Mesenchymal stem cell (in vitro differentiated cells and primary cell): ENCODE data around the gene LSM11. TPM values are rescaled to one million over a fixed set of nuclear protein-coding genes. Genes with fewer than 3 reads are reported as not detected.
"Not testable (repeated sequence)": the region's sequence is repeated elsewhere in the genome, so short reads cannot be mapped to it uniquely, and the experiment has no call there.

Experiments
- DNase-seq: peaks from one replicate; pipeline ENCODE4 v3.0.0-alpha.2; 2013
- H2AFZ ChIP-seq: one replicate; pipeline ENCODE4 v1.6.1; 2013; ENCODE audit warnings: low read depth, mild to moderate bottlenecking, control low read depth, inconsistent platforms, low read length, moderate library complexity
- H2AK5ac ChIP-seq: 2 replicates; pipeline ENCODE4 v1.6.1; 2013; ENCODE audit warnings: low read length, moderate library complexity, mild to moderate bottlenecking, inconsistent platforms; ENCODE audit not compliant: severe bottlenecking
- H2BK120ac ChIP-seq: one replicate; pipeline ENCODE4 v1.6.1; 2013; ENCODE audit warnings: low read depth, mild to moderate bottlenecking, inconsistent platforms, low read length, moderate library complexity
- H2BK12ac ChIP-seq, 2 experiments: one replicate each; pipeline ENCODE4 v1.6.1; 2013; ENCODE audit warnings: inconsistent platforms in 2 of 2, low read length in 2 of 2, mild to moderate bottlenecking in 2 of 2, moderate library complexity in 2 of 2, control low read depth in 1 of 2
- H2BK15ac ChIP-seq: one replicate; pipeline ENCODE4 v1.6.1; 2013; ENCODE audit warnings: mild to moderate bottlenecking, low read depth, inconsistent platforms; ENCODE audit not compliant: poor library complexity, severe bottlenecking
- H2BK5ac ChIP-seq: 2 replicates; pipeline ENCODE4 v1.6.1; 2013; ENCODE audit warnings: low read depth, mild to moderate bottlenecking, low read length, control low read depth, inconsistent platforms; ENCODE audit not compliant: poor library complexity, severe bottlenecking
- H3K14ac ChIP-seq, 2 experiments: one replicate each; pipeline ENCODE4 v1.6.1; 2013; ENCODE audit warnings: inconsistent platforms in 2 of 2, low read length in 2 of 2, control low read depth in 1 of 2, mild to moderate bottlenecking in 1 of 2, moderate library complexity in 1 of 2
- H3K18ac ChIP-seq, 2 experiments: one replicate each; pipeline ENCODE4 v1.6.1; 2013; ENCODE audit warnings: inconsistent platforms in 2 of 2, low read length in 2 of 2, control low read depth in 1 of 2, low read depth in 1 of 2, mild to moderate bottlenecking in 1 of 2
- H3K23ac ChIP-seq, 2 experiments: one replicate each; pipeline ENCODE4 v1.6.1; 2013; ENCODE audit warnings: inconsistent platforms in 2 of 2, low read length in 2 of 2, mild to moderate bottlenecking in 2 of 2, moderate library complexity in 2 of 2, control low read depth in 1 of 2
- H3K27ac ChIP-seq: 2 replicates; pipeline ENCODE4 v1.5.1; 2013; ENCODE audit warnings: mild to moderate bottlenecking, moderate library complexity, low read length, control low read depth, inconsistent platforms; ENCODE audit not compliant: poor library complexity, severe bottlenecking
- H3K27me3 ChIP-seq, 2 experiments: 2 replicates each; pipeline versions ENCODE4 v1.6.1 to v1.7.0; 2013; ENCODE audit warnings: low read length in 2 of 2, mild to moderate bottlenecking in 2 of 2, moderate library complexity in 2 of 2, control low read depth in 1 of 2, inconsistent platforms in 1 of 2; ENCODE audit not compliant: control insufficient read depth in 1 of 2, insufficient read depth in 1 of 2
- H3K36me3 ChIP-seq, 2 experiments: 2 replicates each; pipeline versions ENCODE4 v1.6.1 to v1.7.0; 2013; ENCODE audit warnings: low read length in 2 of 2, control low read depth in 1 of 2, inconsistent platforms in 1 of 2, low read depth in 1 of 2, mild to moderate bottlenecking in 1 of 2; ENCODE audit not compliant: insufficient read depth in 2 of 2, control insufficient read depth in 1 of 2
- H3K4ac ChIP-seq, 2 experiments: one replicate each; pipeline ENCODE4 v1.6.1; 2013; ENCODE audit warnings: inconsistent platforms in 2 of 2, low read length in 2 of 2, mild to moderate bottlenecking in 2 of 2, moderate library complexity in 2 of 2, control low read depth in 1 of 2, low read depth in 1 of 2
- H3K4me1 ChIP-seq: 2 replicates; pipeline ENCODE4 v1.6.1; 2013; ENCODE audit warnings: low read depth, low read length, control low read depth; ENCODE audit not compliant: control insufficient read depth, insufficient read depth
- H3K4me2 ChIP-seq: 2 replicates; pipeline ENCODE4 v1.6.1; 2013; ENCODE audit warnings: low read length, mild to moderate bottlenecking, inconsistent platforms; ENCODE audit not compliant: poor library complexity, severe bottlenecking
- H3K4me3 ChIP-seq, 2 experiments: 2 replicates each; pipeline versions ENCODE4 v1.5.1 to v1.7.0; 2013; ENCODE audit warnings: low read length in 2 of 2, mild to moderate bottlenecking in 2 of 2, control low read depth in 1 of 2, low read depth in 1 of 2; ENCODE audit not compliant: insufficient read depth in 1 of 2
- H3K79me1 ChIP-seq: replicated peaks from 2 replicates; pipeline ENCODE4 v1.6.1; 2013; ENCODE audit warnings: mild to moderate bottlenecking, control low read depth, low read length, inconsistent platforms; ENCODE audit not compliant: poor library complexity, severe bottlenecking
- H3K9ac ChIP-seq: 2 replicates; pipeline ENCODE4 v1.7.0; 2013; ENCODE audit warnings: mild to moderate bottlenecking, low read length, moderate library complexity
- H3K9me3 ChIP-seq: 2 replicates; pipeline ENCODE4 v1.7.0; 2013; ENCODE audit warnings: mild to moderate bottlenecking, low read length; ENCODE audit not compliant: control insufficient read depth
- H4K8ac ChIP-seq: one replicate; pipeline ENCODE4 v1.6.1; 2013; ENCODE audit warnings: inconsistent platforms, mild to moderate bottlenecking, low read length, moderate library complexity
- H4K91ac ChIP-seq: one replicate; pipeline ENCODE4 v1.6.1; 2013; ENCODE audit warnings: mild to moderate bottlenecking, low read length, inconsistent platforms
- WGBS: methylation state at CpG from one replicate; pipeline ENCODE4 v1.1.7; 2013; ENCODE audit warnings: mixed read lengths; 5-methylcytosine and 5-hydroxymethylcytosine counted together
- polyA plus RNA-seq, 2 experiments: library from polyadenylated mRNA; stranded (reverse); fragments of 200-250 nt; gene quantifications; one replicate each; pipeline ENCODE4 v1.2.3, GENCODE V29; 2013

The LSM11 gene
- polyA plus RNA-seq (2013, experiment 1 of 2): 1.6 TPM
- polyA plus RNA-seq (2013, experiment 2 of 2): 1.6 TPM

DNA sequence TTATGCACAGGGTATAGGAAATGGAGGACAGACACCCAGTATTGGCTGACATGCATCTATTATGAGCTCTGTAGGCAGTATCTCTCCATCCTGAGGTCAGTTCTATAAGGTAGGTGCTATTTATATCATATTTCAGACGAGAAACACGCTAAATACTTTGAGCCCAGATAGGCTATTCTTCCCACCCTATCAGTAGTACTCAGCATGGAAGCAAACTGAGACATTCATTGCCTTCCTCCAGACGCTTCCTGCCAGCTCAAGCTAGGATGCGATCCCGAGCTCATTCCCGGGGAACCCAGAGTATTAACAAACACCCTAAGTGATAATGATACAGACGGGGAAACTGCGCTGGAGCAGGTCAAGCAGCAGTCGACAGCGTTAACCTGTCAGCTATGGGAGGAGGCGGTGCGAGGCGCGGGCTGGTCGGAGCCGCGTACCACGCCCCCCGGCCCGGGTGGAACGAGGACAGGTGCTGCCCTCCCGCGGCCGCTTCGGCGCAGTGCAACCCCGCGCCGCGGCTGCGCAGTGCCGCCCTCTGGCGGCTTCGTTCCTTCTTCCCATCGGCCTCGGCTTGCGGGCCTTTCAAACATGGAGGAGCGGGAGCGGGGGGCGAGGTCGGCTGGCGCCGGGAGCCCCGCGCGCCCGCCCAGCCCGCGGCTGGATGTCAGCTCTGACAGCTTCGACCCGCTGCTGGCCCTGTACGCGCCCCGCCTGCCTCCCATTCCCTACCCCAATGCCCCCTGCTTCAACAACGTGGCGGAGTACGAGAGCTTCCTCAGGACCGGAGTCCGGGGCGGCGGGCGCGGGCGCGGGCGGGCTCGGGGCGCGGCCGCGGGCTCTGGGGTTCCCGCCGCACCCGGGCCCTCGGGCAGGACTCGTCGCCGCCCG, at the start of gene LSM11:
Gene LSM11, plus strand, starts transcription at position 550 of the 888 bp plus-strand sequence. Its CDS starts 39 bp downstream, at position 589.
- Histone ChIP-seq H2BK12ac (peak within 1 kb of the TSS in 1 of 2 experiments; percentile 57), H3K14ac (peak within 1 kb of the TSS in 1 of 2 experiments; percentile 13), H3K18ac (peak within 1 kb of the TSS; percentile 54 to 84), H3K27ac (no peak within 1 kb of the TSS), H2BK5ac (no peak within 1 kb of the TSS), H3K4me1 (peaks cover 6% of the 10 kb centered on the region), H2BK120ac (no peak within 1 kb of the TSS), H3K4ac (peak within 1 kb of the TSS in 1 of 2 experiments; percentile 68), H3K36me3 (peaks cover 4 to 18% of the 10 kb centered on the region in 2 experiments), H3K23ac (peak within 1 kb of the TSS; percentile 21 to 79), H2BK15ac (peak within 1 kb of the TSS; percentile 50), H3K9me3 (no peaks in the 10 kb centered on the region), H3K27me3 (no peaks in the 10 kb centered on the region), H4K8ac (peak within 1 kb of the TSS; percentile 87), H3K4me2 (peak within 1 kb of the TSS; percentile 88), H3K9ac (peak within 1 kb of the TSS; percentile 89), H3K4me3 (peak within 1 kb of the TSS; percentile 93 to 96), H4K91ac (no peak within 1 kb of the TSS), H2AFZ (peak within 1 kb of the TSS; percentile 83), H2AK5ac (no peak within 1 kb of the TSS), H3K79me1 (peaks cover 12% of the 10 kb centered on the region)
- DNase-seq: peak; percentile 82
- under 1% methylated on average over 64 of the region's 79 CpGs for WGBS

DNA sequence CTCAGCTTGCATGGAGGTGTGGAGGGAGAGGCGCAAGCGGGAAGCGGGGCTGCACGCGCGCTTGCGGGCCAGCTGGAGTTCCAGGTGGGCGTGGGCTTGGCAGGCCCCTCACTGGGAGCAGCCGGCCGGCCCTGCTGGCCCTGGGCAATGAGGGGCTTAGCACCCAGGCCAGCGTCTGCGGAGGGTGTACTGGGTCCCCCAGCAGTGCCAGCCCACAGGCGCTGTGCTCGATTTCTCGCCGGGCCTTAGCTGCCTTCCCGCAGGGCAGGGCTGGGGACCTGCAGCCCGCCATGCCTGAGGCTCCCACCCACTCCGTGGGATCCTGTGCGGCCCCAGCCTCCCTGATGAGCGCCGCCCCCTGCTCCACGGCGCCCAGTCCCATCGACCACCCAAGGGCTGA, 49.7 kb upstream of the LSM11 start:
- H3K9ac ChIP-seq, H4K91ac ChIP-seq, H3K36me3 ChIP-seq, H2BK5ac ChIP-seq, H2AK5ac ChIP-seq, H2AFZ ChIP-seq, H3K79me1 ChIP-seq, H3K4me1 ChIP-seq, H3K9me3 ChIP-seq, H3K27ac ChIP-seq, H4K8ac ChIP-seq, H3K4me3 ChIP-seq, H2BK15ac ChIP-seq, H3K14ac ChIP-seq, H3K23ac ChIP-seq, H3K27me3 ChIP-seq, H2BK12ac ChIP-seq, DNase-seq, H3K4me2 ChIP-seq, H3K4ac ChIP-seq, H3K18ac ChIP-seq, H2BK120ac ChIP-seq: not testable (repeated sequence)
- WGBS: 96% methylated on average over 25 of the region's 25 CpGs

DNA sequence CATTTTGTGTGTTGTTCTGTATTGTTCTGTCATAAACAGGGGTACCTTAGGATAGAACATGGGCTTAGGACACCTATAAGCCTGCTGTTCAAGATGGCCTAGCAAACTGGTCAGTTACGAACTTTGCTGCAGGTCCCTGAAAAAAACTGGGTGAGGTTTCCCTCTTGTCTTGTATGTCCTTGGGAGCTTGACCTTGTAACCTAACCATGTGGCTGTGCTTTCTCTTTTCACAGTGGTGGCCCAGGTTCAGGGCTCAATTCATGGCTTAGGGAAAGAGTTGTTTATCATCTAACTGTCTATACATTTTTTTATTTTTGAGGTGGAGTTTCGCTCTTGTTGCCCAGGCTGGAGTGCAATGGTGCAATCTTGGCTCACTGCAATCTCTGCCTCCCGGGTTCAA, 47.4 kb upstream of the LSM11 start:
- WGBS: 71% methylated on average over 3 of the region's 3 CpGs
- H3K4me2 ChIP-seq, H3K4ac ChIP-seq, H3K27ac ChIP-seq, H3K9ac ChIP-seq, H3K27me3 ChIP-seq, H2BK5ac ChIP-seq, H3K14ac ChIP-seq, H4K91ac ChIP-seq, H2BK12ac ChIP-seq, H3K4me3 ChIP-seq, H3K18ac ChIP-seq, H2BK15ac ChIP-seq, DNase-seq, H2AFZ ChIP-seq, H2AK5ac ChIP-seq, H3K4me1 ChIP-seq, H4K8ac ChIP-seq, H2BK120ac ChIP-seq, H3K79me1 ChIP-seq, H3K36me3 ChIP-seq, H3K23ac ChIP-seq: not testable (repeated sequence)
- peaks cover 13% of the 10 kb centered on the region for H3K9me3 ChIP-seq

DNA sequence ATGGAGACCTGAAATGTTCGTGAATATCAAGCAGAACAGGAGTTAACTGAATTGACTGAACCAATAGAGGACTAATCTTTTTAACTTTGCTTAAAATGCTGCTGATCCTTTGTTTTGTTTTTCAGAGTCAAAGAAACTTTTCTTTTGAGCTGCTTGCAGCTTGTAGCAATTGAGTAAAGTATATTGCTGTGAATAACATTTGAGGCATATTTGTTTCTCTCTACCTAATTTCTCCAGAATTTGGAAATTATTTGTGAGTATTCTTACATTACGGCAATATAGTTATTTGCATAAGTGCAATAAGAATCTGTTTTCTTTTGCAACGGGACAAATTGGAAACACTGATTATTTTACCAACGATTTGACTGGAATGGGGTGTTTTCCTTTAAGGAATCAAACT, 44.8 kb upstream of the LSM11 start:
- WGBS: 82% methylated on average over 4 of the region's 4 CpGs
- not testable (repeated sequence) for DNase-seq, H4K8ac ChIP-seq, H3K79me1 ChIP-seq, H2AK5ac ChIP-seq, H3K27ac ChIP-seq, H3K4me1 ChIP-seq, H3K9ac ChIP-seq, H3K36me3 ChIP-seq, H2BK12ac ChIP-seq, H4K91ac ChIP-seq, H2AFZ ChIP-seq, H3K4ac ChIP-seq, H3K14ac ChIP-seq, H3K4me2 ChIP-seq, H3K23ac ChIP-seq, H2BK120ac ChIP-seq, H3K18ac ChIP-seq, H2BK5ac ChIP-seq, H2BK15ac ChIP-seq, H3K4me3 ChIP-seq, H3K27me3 ChIP-seq
- peaks cover 13% of the 10 kb centered on the region for H3K9me3 ChIP-seq
